NB4 (cell line): ENCODE data around the gene AKR7A2.

Source experiments
- MAX ChIP-seq: IDR thresholded peaks from 2 replicates; pipeline ENCODE4 v1.6.1; 2011; ENCODE audit warnings: low read depth, low read length
- POLR2A ChIP-seq: IDR thresholded peaks from 2 replicates; pipeline ENCODE4 v1.6.1; 2011; ENCODE audit warnings: mild to moderate bottlenecking; ENCODE audit not compliant: insufficient read length; ENCODE audit errors: extremely low read depth
- TF ChIP-seq, protein P1 (sequence below): IDR thresholded peaks from one replicate; pipeline ENCODE4 v1.5.1; 2012; ENCODE audit warnings: low read depth, low read length

DNA sequence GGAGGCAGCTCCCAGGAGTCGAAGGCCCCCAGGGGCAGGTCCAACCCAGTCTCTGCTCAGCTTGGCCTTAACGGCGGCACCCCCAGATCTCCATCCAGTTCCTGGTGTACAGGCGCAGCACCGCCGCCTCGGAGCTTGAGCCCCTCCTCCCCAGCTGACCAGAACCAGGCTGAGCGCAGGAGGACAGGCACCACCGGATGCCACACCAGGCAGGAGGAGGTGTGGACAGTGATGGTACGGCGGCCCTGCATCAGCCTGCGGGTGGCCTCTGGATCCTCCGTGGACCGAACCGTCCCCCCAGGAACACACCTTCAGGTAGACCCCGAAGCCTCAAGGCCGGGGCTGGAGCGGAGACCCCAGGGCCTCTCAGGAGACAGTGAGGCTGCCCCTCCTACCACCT, 16.5 kb upstream of the AKR7A2 start:
- TF ChIP-seq, protein P1, sequence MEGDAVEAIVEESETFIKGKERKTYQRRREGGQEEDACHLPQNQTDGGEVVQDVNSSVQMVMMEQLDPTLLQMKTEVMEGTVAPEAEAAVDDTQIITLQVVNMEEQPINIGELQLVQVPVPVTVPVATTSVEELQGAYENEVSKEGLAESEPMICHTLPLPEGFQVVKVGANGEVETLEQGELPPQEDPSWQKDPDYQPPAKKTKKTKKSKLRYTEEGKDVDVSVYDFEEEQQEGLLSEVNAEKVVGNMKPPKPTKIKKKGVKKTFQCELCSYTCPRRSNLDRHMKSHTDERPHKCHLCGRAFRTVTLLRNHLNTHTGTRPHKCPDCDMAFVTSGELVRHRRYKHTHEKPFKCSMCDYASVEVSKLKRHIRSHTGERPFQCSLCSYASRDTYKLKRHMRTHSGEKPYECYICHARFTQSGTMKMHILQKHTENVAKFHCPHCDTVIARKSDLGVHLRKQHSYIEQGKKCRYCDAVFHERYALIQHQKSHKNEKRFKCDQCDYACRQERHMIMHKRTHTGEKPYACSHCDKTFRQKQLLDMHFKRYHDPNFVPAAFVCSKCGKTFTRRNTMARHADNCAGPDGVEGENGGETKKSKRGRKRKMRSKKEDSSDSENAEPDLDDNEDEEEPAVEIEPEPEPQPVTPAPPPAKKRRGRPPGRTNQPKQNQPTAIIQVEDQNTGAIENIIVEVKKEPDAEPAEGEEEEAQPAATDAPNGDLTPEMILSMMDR, result no peak
- no peak for TF ChIP-seq POLR2A
- TF ChIP-seq MAX, result no peak
